ENCODE data around the gene HSD17B10.

Gene HSD17B10

DNA sequence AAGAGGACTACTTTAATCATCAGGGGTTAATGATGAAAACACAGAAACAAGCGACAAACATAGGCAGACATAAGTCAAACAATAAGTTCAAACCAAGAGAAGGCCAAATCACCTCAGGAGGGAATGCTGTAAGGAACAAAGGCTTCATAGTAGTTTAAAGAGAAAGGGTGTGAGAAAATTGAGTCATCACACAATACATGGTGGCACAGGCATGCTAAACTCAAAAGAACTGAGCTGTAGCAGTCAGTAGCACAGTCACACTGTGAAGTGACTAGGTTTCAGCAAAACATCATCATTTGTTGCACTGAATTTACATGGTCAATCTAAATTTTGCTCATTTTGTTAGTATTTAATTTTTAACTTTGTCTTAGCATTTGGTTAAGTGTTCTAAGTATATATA lies 36.0 kb downstream of the HSD17B10 start:
- ATAC-seq: no peak
- no peak for TF ChIP-seq POU6F1 (CRISPR knock-in tag; IDR thresholded peaks at IDR 0.05; ENCODE audit: borderline replicate concordance, low read depth)
- no peak for TF ChIP-seq CSDC2 (CRISPR knock-in tag; IDR thresholded peaks at IDR 0.05)
- no peak for TF ChIP-seq CREB5 (CRISPR knock-in tag; IDR thresholded peaks at IDR 0.05; ENCODE audit: low read depth)
- TF ChIP-seq TCF4 (CRISPR knock-in tag; IDR thresholded peaks at IDR 0.05; ENCODE audit: borderline replicate concordance): no peak
- no peak for TF ChIP-seq ESRRG (CRISPR knock-in tag; IDR thresholded peaks at IDR 0.05)
- no peak for TF ChIP-seq RARB (CRISPR knock-in tag; IDR thresholded peaks at IDR 0.05)
- TF ChIP-seq TOX (CRISPR knock-in tag; IDR thresholded peaks at IDR 0.05; ENCODE audit: borderline replicate concordance): no peak
- TF ChIP-seq ZNF70 (CRISPR knock-in tag; IDR thresholded peaks at IDR 0.05): no peak
- TF ChIP-seq, protein P1, sequence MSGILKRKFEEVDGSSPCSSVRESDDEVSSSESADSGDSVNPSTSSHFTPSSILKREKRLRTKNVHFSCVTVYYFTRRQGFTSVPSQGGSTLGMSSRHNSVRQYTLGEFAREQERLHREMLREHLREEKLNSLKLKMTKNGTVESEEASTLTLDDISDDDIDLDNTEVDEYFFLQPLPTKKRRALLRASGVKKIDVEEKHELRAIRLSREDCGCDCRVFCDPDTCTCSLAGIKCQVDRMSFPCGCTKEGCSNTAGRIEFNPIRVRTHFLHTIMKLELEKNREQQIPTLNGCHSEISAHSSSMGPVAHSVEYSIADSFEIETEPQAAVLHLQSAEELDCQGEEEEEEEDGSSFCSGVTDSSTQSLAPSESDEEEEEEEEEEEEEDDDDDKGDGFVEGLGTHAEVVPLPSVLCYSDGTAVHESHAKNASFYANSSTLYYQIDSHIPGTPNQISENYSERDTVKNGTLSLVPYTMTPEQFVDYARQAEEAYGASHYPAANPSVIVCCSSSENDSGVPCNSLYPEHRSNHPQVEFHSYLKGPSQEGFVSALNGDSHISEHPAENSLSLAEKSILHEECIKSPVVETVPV (CRISPR knock-in tag; IDR thresholded peaks at IDR 0.05): no peak
- no peak for TF ChIP-seq ZNF8 (CRISPR knock-in tag; IDR thresholded peaks at IDR 0.05)
- TF ChIP-seq ARNTL (CRISPR knock-in tag; IDR thresholded peaks at IDR 0.05; ENCODE audit: borderline replicate concordance, low read depth): no peak
- no peak for TF ChIP-seq PPARA (CRISPR knock-in tag; IDR thresholded peaks at IDR 0.05; ENCODE audit: borderline replicate concordance)
- TF ChIP-seq ISL1 (CRISPR knock-in tag; IDR thresholded peaks at IDR 0.05): no peak
- no peak for TF ChIP-seq OSR1 (CRISPR knock-in tag; IDR thresholded peaks at IDR 0.05)

DNA sequence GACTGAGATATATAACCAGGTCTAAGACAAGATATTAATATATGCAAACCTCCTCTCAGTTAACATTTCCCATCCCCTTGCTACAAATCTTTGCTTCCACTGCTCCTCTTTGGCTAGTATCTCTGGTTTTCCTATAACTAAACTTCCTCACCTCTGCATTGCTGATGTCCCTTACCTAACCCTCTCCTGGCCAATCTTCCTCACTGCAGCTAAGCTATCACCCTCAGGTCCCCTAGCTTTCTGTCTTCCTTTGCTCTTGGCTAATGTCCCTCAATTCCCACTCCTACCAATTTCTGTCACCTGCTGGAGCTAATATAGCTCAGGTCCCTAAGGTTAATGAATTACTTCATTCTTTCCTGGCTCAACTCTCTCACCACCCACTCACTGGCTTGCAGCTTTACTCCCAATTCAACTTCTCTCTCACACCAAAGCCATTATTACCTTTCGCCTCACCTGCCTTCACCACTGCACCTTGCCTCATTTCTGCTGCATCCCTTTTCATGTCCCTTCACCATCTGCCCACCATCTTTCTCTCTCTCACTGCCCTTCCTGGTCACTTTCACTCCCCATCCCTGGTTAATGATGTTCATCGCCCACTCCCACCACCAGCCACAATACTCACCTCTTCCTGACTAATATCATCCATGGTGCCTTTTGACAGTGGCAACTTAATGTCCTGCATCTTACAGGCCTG lies 38.4 kb downstream of the HSD17B10 start:
- no peak for TF ChIP-seq ARNTL (CRISPR knock-in tag; IDR thresholded peaks at IDR 0.05; ENCODE audit: borderline replicate concordance, low read depth)
- TF ChIP-seq ZNF565 (CRISPR knock-in tag; conservative IDR thresholded peaks at IDR 0.05; ENCODE audit: low read depth): no peak
- no peak for TF ChIP-seq CREB5 (CRISPR knock-in tag; IDR thresholded peaks at IDR 0.05; ENCODE audit: low read depth)
- no peak for TF ChIP-seq ZC3H10 (CRISPR knock-in tag; IDR thresholded peaks at IDR 0.05)
- no peak for TF ChIP-seq BACH2 (CRISPR knock-in tag; IDR thresholded peaks at IDR 0.05; ENCODE audit: borderline replicate concordance)
- TF ChIP-seq, protein P1 (CRISPR knock-in tag; IDR thresholded peaks at IDR 0.05): no peak
- TF ChIP-seq RARB (CRISPR knock-in tag; IDR thresholded peaks at IDR 0.05): no peak
- no peak for TF ChIP-seq PPARA (CRISPR knock-in tag; IDR thresholded peaks at IDR 0.05; ENCODE audit: borderline replicate concordance)
- no peak for TF ChIP-seq ZFP30 (CRISPR knock-in tag; IDR thresholded peaks at IDR 0.05)
- TF ChIP-seq TCF4 (CRISPR knock-in tag; IDR thresholded peaks at IDR 0.05; ENCODE audit: borderline replicate concordance): no peak
- TF ChIP-seq ISL1 (CRISPR knock-in tag; IDR thresholded peaks at IDR 0.05): no peak
- TF ChIP-seq POU6F1 (CRISPR knock-in tag; IDR thresholded peaks at IDR 0.05; ENCODE audit: borderline replicate concordance, low read depth): no peak
- TF ChIP-seq CSDC2 (CRISPR knock-in tag; IDR thresholded peaks at IDR 0.05): no peak
- TF ChIP-seq ZNF70 (CRISPR knock-in tag; IDR thresholded peaks at IDR 0.05): no peak
- TF ChIP-seq ZFP3 (CRISPR knock-in tag; IDR thresholded peaks at IDR 0.05): no peak
- TF ChIP-seq, protein P2, sequence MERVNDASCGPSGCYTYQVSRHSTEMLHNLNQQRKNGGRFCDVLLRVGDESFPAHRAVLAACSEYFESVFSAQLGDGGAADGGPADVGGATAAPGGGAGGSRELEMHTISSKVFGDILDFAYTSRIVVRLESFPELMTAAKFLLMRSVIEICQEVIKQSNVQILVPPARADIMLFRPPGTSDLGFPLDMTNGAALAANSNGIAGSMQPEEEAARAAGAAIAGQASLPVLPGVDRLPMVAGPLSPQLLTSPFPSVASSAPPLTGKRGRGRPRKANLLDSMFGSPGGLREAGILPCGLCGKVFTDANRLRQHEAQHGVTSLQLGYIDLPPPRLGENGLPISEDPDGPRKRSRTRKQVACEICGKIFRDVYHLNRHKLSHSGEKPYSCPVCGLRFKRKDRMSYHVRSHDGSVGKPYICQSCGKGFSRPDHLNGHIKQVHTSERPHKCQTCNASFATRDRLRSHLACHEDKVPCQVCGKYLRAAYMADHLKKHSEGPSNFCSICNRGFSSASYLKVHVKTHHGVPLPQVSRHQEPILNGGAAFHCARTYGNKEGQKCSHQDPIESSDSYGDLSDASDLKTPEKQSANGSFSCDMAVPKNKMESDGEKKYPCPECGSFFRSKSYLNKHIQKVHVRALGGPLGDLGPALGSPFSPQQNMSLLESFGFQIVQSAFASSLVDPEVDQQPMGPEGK (CRISPR knock-in tag; IDR thresholded peaks at IDR 0.05; ENCODE audit: borderline replicate concordance): no peak
- no peak for TF ChIP-seq TSHZ2 (CRISPR knock-in tag; IDR thresholded peaks at IDR 0.05)
- ATAC-seq: peak; percentile 40; the same call in 2 of the 3 replicates
